COLO829 (cell line): ENCODE data around the gene LGI1.

Source experiments
- DNase-seq: peaks from one replicate; pipeline ENCODE4 v3.0.0; 2012; ENCODE audit warnings: low spot score

The LGI1 gene

GRCh38 chr10:93757801-93758507, at the start of gene LGI1:
Gene LGI1, plus strand, starts transcription at chr10:93757936. Its CDS starts 209 bp downstream, at chr10:93758145.
- DNase-seq = no peak

- DNase-seq = no peak
Observed at GRCh38 chr10:93710333-93710909, 47.3 kb upstream of the LGI1 start.

- no peak for DNase-seq
Observed at GRCh38 chr10:93711891-93712290, 45.8 kb upstream of the LGI1 start.

DNA sequence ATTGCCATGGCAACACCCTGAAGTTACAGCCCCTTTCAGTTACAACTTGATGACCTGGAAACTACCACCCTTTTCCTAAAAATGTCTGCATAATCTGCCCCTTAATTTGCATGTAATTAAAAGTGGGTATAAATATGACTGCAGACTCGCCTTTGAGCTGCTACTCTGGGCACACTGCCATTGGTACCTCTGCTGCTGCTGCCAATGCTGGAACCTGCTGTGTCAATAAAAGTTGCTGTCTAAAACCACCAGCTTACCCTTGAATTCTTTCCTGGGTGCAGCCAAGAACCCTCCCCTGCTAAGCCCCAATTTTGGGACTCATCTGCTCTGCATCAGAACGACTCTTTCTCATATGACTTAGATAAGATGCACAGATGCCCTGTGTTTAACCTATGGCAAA, 45.1 kb upstream of the LGI1 start:
- no peak for DNase-seq

DNA sequence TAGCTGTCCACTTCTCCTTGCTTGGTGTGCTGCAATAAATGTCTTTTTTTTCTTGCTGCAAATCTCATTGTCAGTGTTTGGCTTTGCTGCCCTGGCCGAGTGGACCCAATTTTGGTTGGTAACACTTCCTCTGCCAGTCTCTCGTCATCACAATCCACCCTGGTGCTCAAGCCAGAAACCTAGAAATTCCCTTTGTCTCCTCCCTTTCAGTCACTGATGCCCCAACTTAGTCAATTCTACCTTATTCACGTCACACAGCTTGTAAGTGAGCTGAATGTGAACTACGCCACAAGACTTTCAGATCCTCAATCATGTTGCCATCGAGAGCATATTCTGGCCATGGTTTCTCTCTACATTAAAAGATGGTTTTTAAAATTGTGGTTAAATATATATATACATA, 42.4 kb upstream of the LGI1 start:
- DNase-seq = no peak

DNA sequence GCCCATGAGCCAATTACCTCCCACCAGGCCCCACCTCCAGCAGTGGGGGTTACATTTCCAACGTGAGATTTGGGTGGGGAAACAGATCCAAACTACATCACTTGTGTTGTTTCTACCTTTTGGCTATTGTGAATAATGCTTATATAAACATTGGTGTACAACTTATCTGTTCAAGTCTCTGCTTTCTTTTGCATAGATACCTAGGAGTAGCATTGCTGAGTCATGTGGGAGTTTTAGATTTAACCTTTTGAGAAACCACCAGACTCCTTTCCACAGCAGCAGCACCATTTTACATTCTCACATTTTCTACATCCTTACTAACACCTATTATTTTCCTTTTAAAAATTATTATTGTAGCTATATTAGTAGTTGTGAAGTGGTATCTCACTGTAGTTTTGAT, 41.0 kb upstream of the LGI1 start:
- no peak for DNase-seq

- DNase-seq = no peak
Observed at GRCh38 chr10:93718937-93719725, 38.6 kb upstream of the LGI1 start.

GRCh38 chr10:93719901-93720300, 37.8 kb upstream of the LGI1 start:
- DNase-seq = no peak

- DNase-seq = no peak
Observed at GRCh38 chr10:93722550-93722949, 35.2 kb upstream of the LGI1 start.

DNA sequence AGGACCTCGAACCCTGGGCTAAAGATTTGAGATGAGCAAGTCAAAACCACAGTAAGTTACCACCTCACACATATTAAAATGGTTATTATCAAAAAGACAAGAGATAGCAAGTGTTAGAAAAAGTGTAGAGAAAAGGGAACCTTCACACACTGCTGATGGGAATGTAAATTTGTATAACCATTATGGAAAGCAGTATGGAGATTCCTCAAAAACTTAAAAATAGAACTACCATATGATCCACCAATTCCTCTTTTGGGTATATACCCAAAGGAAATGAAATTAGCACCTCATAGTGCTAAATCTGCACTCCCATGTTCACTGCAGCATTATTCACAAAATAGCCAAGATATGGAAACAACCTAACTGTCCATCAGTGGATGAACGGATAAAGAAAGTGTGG, 34.6 kb upstream of the LGI1 start:
- no peak for DNase-seq

DNA sequence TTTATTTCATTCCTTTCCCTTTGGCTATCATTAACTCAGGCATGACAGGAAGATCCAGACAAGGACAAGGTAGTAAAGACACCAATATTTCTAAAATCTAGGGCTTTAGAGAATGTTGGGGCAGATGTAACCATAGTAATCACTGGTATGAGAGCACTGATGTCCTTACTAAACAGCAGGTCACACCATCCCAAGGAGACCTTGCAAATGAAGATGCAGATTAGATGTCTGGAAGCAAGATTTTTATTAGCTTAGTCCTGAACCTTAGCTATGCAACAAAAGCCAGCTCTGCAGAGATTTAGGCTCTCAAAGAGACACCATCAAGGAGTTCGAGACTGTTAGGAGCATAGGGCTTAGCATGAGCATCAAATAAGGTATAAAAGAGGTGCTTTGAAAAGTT, 31.7 kb upstream of the LGI1 start:
- no peak for DNase-seq

DNA sequence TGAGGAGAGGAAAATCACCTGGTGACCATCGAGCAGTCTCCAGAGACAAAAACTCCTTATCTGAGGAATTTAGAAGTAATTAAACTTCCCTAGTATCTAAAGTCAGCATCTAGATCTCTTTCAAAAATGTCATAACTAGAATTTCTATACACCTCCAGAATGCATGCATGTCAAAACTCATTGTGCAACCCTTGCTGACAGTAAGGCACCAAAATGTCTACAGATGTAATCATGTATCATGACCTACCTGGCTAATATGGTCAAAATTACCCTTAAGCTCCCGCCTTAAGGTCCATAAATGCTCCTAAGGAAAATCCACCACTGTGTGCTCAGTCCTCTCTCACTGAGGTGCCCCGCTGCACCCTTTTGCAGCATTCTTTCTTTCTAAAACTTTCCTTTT, 16.4 kb upstream of the LGI1 start:
- DNase-seq = no peak

DNA sequence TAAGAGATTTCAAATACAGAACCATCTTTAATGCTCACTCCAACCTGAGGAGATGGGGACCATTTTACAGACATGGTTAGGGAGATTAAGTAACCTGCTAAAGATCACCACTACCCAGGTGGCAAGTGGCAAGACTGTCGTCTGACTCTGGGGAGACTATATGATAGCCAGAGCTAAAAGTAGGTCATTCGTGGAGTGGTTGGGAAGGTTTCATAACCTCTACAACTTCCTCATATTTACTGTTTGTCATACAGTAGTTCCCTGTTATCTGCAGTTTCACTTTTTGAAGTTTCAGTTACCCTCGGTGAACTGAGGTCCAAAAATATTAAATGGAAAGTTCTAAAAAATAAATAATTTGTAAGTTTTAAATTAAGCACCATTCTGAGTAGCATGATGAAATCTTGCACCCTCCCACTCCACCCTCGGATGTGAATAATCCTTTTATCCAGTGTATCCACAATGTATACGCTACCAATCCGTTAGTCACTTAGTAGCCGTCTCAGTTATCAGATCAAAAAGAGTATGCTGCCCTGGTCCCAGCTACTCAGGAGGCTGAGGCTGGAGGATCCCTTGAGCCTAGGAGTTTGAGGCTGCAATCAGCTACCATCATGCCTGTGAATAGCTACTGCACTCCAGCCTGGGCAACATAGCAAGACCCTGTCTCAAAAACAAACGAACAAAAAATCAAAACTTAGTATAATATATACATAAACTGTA, 14.9 kb upstream of the LGI1 start:
- no peak for DNase-seq

DNA sequence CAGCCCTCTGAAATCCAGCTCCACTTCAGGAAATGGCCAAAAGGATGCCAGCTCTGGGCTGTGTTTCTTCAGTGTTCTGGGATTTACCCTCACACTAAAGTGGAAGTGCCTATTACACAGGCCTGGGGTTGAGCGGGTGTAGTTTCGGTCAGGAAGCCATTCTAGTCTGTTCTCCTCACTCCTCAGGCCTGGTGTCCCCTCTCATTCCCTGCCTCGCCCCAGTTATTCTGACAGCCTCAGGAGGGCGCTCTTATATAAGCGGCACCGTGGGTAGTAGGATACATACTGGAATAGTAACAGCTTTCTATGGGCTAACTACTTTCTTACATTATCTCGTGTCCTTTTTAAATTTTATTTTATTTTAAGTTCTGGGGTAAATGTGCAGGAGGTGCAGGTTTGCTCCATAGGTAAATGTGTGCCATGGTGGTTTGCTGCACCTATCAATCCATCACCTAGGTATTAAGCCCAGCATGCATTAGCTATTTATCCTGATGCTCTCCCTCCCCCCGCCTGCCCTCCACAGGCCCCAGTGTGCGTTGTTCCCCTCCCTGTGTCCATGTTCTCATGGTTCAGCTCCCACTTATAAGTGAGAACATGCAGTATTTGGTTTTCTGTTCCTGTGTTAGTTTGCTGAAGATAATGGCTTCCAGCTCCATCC, 12.2 kb upstream of the LGI1 start:
- DNase-seq = peak; percentile 54

- DNase-seq = peak; percentile 76
Observed at GRCh38 chr10:93746844-93747284, 10.9 kb upstream of the LGI1 start.

DNA sequence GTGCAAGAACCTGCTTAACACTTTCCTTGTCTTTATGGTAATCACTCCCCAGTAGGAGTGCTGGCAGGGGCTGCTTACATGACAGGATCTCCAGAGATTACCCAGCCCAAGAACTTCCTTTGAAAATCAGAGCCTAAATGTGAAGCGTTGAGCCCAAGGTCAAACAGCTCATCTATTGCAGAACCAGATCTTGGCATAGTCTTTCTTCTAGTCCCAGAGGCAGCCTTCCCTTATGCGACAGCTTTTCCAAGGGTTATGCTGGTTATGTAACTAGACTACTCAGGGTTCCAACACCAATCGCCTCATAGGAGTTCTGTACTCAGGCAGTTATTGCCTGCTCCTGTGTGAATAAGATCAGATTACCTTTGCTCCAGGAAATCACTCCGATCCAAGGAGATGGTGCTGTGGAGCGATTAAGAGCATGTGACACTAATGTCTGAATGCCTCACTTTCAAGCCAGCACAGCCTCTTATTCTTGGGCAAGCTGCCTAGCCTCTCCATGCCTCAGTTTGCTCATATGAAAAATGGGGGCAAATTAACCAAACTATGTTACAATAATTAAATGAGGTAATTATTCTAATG, 8.4 kb upstream of the LGI1 start:
- DNase-seq = no peak

DNA sequence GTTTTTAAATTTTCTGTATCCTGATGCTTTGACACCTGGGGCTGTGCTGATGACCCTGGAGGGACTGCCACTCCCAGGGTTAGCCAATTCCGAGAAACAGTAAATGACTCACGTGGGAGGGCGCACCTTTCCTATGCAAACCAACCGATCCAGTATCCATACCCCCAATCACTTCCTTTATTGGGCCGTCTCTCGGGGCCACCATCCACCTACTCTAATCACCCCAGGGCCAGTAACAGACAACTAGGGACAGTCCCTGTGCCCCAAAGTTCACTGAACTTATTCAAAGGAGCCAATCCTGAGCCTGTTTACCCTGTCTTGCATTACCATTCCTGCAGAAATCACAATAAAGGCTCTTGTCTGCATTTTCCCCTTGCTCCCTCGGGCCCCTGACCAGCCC, 6.6 kb upstream of the LGI1 start:
- DNase-seq = no peak

DNA sequence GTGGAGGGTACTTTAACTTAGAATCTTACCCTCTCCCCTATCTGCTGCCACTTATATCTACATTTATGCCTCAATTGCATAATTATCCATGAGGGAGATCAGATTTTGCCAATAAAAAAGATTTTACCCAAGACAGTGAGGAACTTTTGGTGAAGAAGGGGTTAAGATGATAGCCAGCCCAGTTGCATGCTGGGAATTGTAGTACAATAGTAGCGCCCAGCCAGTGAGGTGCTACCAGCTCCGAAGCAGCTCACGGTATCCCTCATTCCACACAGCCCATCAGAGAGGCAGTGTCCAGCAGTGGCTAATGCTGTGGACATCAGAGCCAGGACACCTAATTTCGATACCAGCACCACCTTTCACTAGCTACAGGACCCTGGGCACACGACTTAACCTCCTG, 5.9 kb upstream of the LGI1 start:
- peak; percentile 41 for DNase-seq

- peak; percentile 20 for DNase-seq
Observed at GRCh38 chr10:93752761-93753160, 5.0 kb upstream of the LGI1 start.

GRCh38 chr10:93753621-93754250, 4.0 kb upstream of the LGI1 start:
- no peak for DNase-seq

DNA sequence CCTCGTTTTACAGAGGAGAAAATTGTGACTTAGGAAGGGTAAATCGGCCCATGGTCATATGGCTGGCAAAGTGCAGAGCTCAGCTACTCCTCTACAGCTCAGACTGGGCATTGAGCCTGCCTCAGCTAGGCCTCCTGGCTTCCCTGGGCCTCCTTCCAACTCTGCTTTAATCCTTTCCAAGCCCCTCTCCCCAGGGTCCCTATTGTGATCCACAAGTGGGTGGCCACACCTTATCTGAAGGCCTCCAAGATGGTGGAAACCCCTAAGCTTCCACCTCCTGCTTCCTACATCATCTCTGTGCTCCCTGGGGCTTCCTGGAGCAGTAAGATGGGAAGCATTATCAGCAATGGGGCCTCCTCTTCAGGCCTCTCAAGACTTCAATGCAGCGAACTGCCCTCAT, 3.0 kb upstream of the LGI1 start:
- DNase-seq = no peak
